ENCODE data around the gene CBFA2T3. TPM values are rescaled to one million over a fixed set of nuclear protein-coding genes. Genes with fewer than 3 reads are reported as not detected.

CBFA2T3 gene
- total RNA-seq, 6 experiments from 2014 or later, result 2.5 to 9.8 (median 4.2) TPM

- no peak overlapping the region for H3K4me3 ChIP-seq
- no peaks in the 10 kb centered on the region for H3K36me3 ChIP-seq
- no peaks in the 10 kb centered on the region for H3K27me3 ChIP-seq
- no peak for DNase-seq
- no peaks in the 10 kb centered on the region for H3K4me1 ChIP-seq
- intact Hi-C loops (cut with DNase I), result no loop called here
- H3K27ac ChIP-seq, result no peak overlapping the region
- TF ChIP-seq POLR2A (IDR thresholded peaks at IDR 0.05), result no peak
- no peaks in the 10 kb centered on the region for H3K9me3 ChIP-seq
- no peak for ATAC-seq
- WGBS (ENCODE audit: insufficient coverage, low coverage, low lambda C conversion rate, missing lambda C conversion rate), result 40% methylated on average over 1 of the region's 22 CpGs
These were observed 7.6 kb downstream of the CBFA2T3 start for GRCh38 chr16:88969361-88969831.

- TF ChIP-seq POLR2A (IDR thresholded peaks at IDR 0.05) (no peak), CTCF (IDR thresholded peaks at IDR 0.05) (no peak)
- no peaks in the 10 kb centered on the region for H3K4me1 ChIP-seq
These were observed 8.3 kb downstream of the CBFA2T3 start for GRCh38 chr16:88968589-88969280.

GRCh38 chr16:88967830-88968588 is 9.0 kb downstream of the CBFA2T3 start:
- WGBS (ENCODE audit: insufficient coverage, low coverage, low lambda C conversion rate, missing lambda C conversion rate), result 58% methylated on average over 8 of the region's 29 CpGs
- Histone ChIP-seq H3K36me3 (no peaks in the 10 kb centered on the region), H3K4me3 (no peak overlapping the region), H3K27me3 (no peaks in the 10 kb centered on the region), H3K4me1 (no peaks in the 10 kb centered on the region), H3K9me3 (no peaks in the 10 kb centered on the region), H3K27ac (no peak overlapping the region)
- no peak for TF ChIP-seq CTCF (IDR thresholded peaks at IDR 0.05)
- no peak for DNase-seq
- intact Hi-C loops (cut with DNase I), result no loop called here
- ATAC-seq, result peak in 1 of 4 donors; percentile 20

More at GRCh38 chr16:88968589-88969280, 8.3 kb downstream of the CBFA2T3 start:
- no peaks in the 10 kb centered on the region for H3K27me3 ChIP-seq
- no peak overlapping the region for H3K4me3 ChIP-seq
- DNase-seq (peak in 1 of 3 donors; percentile 16), ATAC-seq (no peak)
- no peaks in the 10 kb centered on the region for H3K36me3 ChIP-seq
- H3K9me3 ChIP-seq, result no peaks in the 10 kb centered on the region
- intact Hi-C loops (cut with DNase I), result no loop called here
- no CpG with 5 or more reads among the region's 31 CpGs for WGBS (ENCODE audit: insufficient coverage, low coverage, low lambda C conversion rate, missing lambda C conversion rate)
- H3K27ac ChIP-seq, result no peak overlapping the region

- TF ChIP-seq POLR2A (IDR thresholded peaks at IDR 0.05) (no peak), CTCF (IDR thresholded peaks at IDR 0.05) (no peak)
- H3K36me3 ChIP-seq, result no peaks in the 10 kb centered on the region
- intact Hi-C loops (cut with DNase I), result no loop called here
- H3K4me3 ChIP-seq, result no peak overlapping the region
- WGBS (ENCODE audit: insufficient coverage, low coverage, low lambda C conversion rate, missing lambda C conversion rate), result 47% methylated on average over 3 of the region's 47 CpGs
- no peaks in the 10 kb centered on the region for H3K4me1 ChIP-seq
- DNase-seq (peak in 1 of 3 donors; percentile 15), ATAC-seq (no peak)
- no peaks in the 10 kb centered on the region for H3K9me3 ChIP-seq
- H3K27ac ChIP-seq, result no peak overlapping the region
- no peaks in the 10 kb centered on the region for H3K27me3 ChIP-seq
These were observed 9.8 kb downstream of the CBFA2T3 start for GRCh38 chr16:88966986-88967829.
